Thoracic aorta (tissue), 2 donors: ENCODE results near the gene SLC6A4. TPM values are rescaled to one million over a fixed set of nuclear protein-coding genes. Genes with fewer than 3 reads are reported as not detected.
"Not testable (repeated sequence)": the region's sequence is repeated elsewhere in the genome, so short reads cannot be mapped to it uniquely, and the experiment has no call there.

Experiments used
- ATAC-seq: fragments of 150-250 bp; one replicate; pipeline ENCODE4 v1.8.0; 2017; ENCODE audit warnings: low read depth; ENCODE audit not compliant: insufficient number of reproducible peaks, low FRiP score
- DNase-seq: peaks from one replicate; pipeline ENCODE4 v3.0.0-alpha.2; 2020; ENCODE audit warnings: low spot score
- H3K27ac ChIP-seq, 2 donors: fragments of 200-600 bp; sonication (generic); 1 replicate in 1 of 2; 2 replicates in 1 of 2; pipeline ENCODE4 v1.5.1; 2016; ENCODE audit warnings: mild to moderate bottlenecking in 2 of 2, moderate library complexity in 2 of 2
- H3K27me3 ChIP-seq: fragments of 200-600 bp; sonication (generic); replicated peaks from 2 replicates; pipeline ENCODE4 v1.6.0; 2016; ENCODE audit warnings: mild to moderate bottlenecking; ENCODE audit not compliant: insufficient read depth
- H3K36me3 ChIP-seq: fragments of 200-600 bp; sonication (generic); one replicate; pipeline ENCODE4 v1.5.1; 2016
- H3K4me1 ChIP-seq, 2 donors: fragments of 200-600 bp; sonication (generic); 1 replicate in 1 of 2; 2 replicates in 1 of 2; pipeline versions ENCODE4 v1.5.1 to v1.6.0; 2016; ENCODE audit warnings: low read depth in 2 of 2, mild to moderate bottlenecking in 1 of 2; ENCODE audit not compliant: control insufficient read depth in 1 of 2
- H3K4me3 ChIP-seq: fragments of 200-600 bp; sonication (generic); 2 replicates; pipeline ENCODE4 v1.5.1; 2016; ENCODE audit warnings: mild to moderate bottlenecking
- H3K9me3 ChIP-seq: fragments of 200-600 bp; sonication (generic); 2 replicates; pipeline ENCODE4 v1.5.1; 2016
- CTCF ChIP-seq: fragments of 200-600 bp; sonication (generic); IDR thresholded peaks from one replicate; pipeline ENCODE4 v1.5.1; 2019; ENCODE audit warnings: antibody characterized with exemption
- total RNA-seq, 2 donors: library from RNA; depleted of rRNA; stranded (reverse); fragments of >200 nt; gene quantifications; one replicate each; pipeline versions ENCODE4 v1.1.0 to v1.2.3, GENCODE V29; 2016

SLC6A4 gene
- total RNA-seq, 2 donors from 2014 or later: 1.6 to 15.2 TPM

GRCh38 chr17:30155389-30155788 lies 80.1 kb downstream of the SLC6A4 start:
- TF ChIP-seq CTCF: no peak
- no peak overlapping the region for H3K27ac ChIP-seq
- no peaks in the 10 kb centered on the region for H3K9me3 ChIP-seq
- H3K4me1 ChIP-seq: no peaks in the 10 kb centered on the region
- H3K4me3 ChIP-seq: no peak overlapping the region
- ATAC-seq (no peak), DNase-seq (no peak)
- no peaks in the 10 kb centered on the region for H3K27me3 ChIP-seq
- H3K36me3 ChIP-seq: peaks cover 2% of the 10 kb centered on the region

DNA sequence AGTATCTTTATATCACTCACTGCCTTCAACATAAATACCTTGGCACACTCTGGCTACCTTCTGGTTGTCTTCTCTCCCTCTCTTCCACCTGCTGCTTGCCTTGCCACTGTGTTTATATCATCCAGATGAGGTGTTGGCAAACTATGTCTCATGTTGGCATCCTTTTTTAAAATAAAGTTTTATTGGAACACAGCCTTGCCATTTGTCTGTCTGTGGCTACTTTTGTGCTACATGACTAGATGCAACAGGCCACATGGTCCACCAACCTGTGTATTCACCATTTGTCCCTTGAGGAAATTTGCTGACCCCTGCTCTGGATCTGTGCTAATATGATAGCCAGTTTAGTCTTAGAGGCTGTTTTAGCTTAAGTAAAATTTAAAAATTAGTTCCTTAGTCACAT lies 82.0 kb downstream of the SLC6A4 start:
- no peaks in the 10 kb centered on the region for H3K27me3 ChIP-seq
- H3K9me3 ChIP-seq: no peaks in the 10 kb centered on the region
- no peak for TF ChIP-seq CTCF
- H3K27ac ChIP-seq: no peak overlapping the region
- no peaks in the 10 kb centered on the region for H3K4me1 ChIP-seq
- ATAC-seq (no peak), DNase-seq (no peak)
- no peaks in the 10 kb centered on the region for H3K36me3 ChIP-seq
- H3K4me3 ChIP-seq: no peak overlapping the region

DNA sequence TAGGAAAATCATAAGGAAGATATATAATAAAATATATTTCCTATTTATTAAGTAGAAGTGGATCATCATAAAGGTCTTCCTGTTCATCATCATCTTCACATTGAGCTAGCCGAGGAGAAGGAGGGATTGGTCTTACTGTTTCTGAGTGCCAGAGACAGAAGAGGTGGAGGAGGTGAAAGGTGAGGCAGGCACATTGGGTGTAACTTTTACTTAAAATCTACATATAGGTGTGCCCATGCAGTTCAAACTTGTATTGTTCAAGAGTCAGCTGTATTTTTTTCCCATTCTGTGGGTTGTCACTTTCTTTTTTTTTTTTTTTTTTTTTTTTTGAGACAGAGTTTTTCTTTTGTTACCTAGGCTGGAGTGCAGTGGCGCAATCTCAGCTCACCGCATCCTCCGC lies 84.0 kb downstream of the SLC6A4 start:
- Histone ChIP-seq H3K9me3 (no peaks in the 10 kb centered on the region), H3K27ac (no peak overlapping the region), H3K27me3 (no peaks in the 10 kb centered on the region), H3K4me1 (no peaks in the 10 kb centered on the region), H3K36me3 (no peaks in the 10 kb centered on the region), H3K4me3 (no peak overlapping the region)
- DNase-seq (no peak), ATAC-seq (no peak)
- no peak for TF ChIP-seq CTCF

- ATAC-seq: no peak
- DNase-seq: no peak
- Histone ChIP-seq H3K9me3 (no peaks in the 10 kb centered on the region), H3K4me1 (peaks cover 0 to 5% of the 10 kb centered on the region in 2 donors), H3K27ac (no peak overlapping the region), H3K36me3 (no peaks in the 10 kb centered on the region), H3K4me3 (no peak overlapping the region), H3K27me3 (no peaks in the 10 kb centered on the region)
- TF ChIP-seq CTCF: no peak
Measured at GRCh38 chr17:30148376-30148775, 87.1 kb downstream of the SLC6A4 start.

- H3K36me3 ChIP-seq, H3K9me3 ChIP-seq, DNase-seq, H3K27me3 ChIP-seq, H3K27ac ChIP-seq, H3K4me1 ChIP-seq, H3K4me3 ChIP-seq, ATAC-seq: not testable (repeated sequence)
Measured at GRCh38 chr17:30147860-30148259, 87.6 kb downstream of the SLC6A4 start.

Other genes starting within 250 kb of the SLC6A4 start
- gene NSRP1, start 118.9 kb downstream of the SLC6A4 start, total RNA-seq: 10 to 100 TPM; 32.9 to 58.3 TPM
- gene BLMH, start 56.2 kb upstream of the SLC6A4 start, total RNA-seq: 10 to 100 TPM; 21.5 to 34.6 TPM
- not detected for gene TMIGD1, start 98.4 kb upstream of the SLC6A4 start, total RNA-seq
- 100 to 1,000 TPM in 1 of 2 donors, 10 to 100 TPM in 1; 55.2 to 109 TPM for gene CPD, start 143.2 kb upstream of the SLC6A4 start, total RNA-seq
- 10 to 100 TPM; 29.6 to 54.9 TPM for gene GOSR1, start 241.7 kb upstream of the SLC6A4 start, total RNA-seq